HG03159 (cell line): ENCODE measurements around the gene EXOC6B.
"Not testable (repeated sequence)": the region's sequence is repeated elsewhere in the genome, so short reads cannot be mapped to it uniquely, and the experiment has no call there.

Experiments
- ATAC-seq: cut with Tn5 transposase; IDR thresholded peaks from one replicate; pipeline ENCODE4 v1.9.1; 2021; ENCODE audit warnings: mild to moderate bottlenecking, moderate library complexity; ENCODE audit not compliant: unreplicated experiment

The EXOC6B gene

GRCh38 chr2:72555943-72556342 is 269.9 kb downstream of the EXOC6B start:
- no peak for ATAC-seq

- not testable (repeated sequence) for ATAC-seq
These were observed 270.5 kb downstream of the EXOC6B start for GRCh38 chr2:72555363-72555762.

GRCh38 chr2:72554910-72555309 is 270.9 kb downstream of the EXOC6B start:
- ATAC-seq = not testable (repeated sequence)

- no peak for ATAC-seq
These were observed 271.5 kb downstream of the EXOC6B start for GRCh38 chr2:72554381-72554780.

GRCh38 chr2:72548081-72548764 is 277.6 kb downstream of the EXOC6B start:
- no peak for ATAC-seq

GRCh38 chr2:72545790-72546189 is 280.0 kb downstream of the EXOC6B start:
- no peak for ATAC-seq

GRCh38 chr2:72544554-72544953 is 281.3 kb downstream of the EXOC6B start:
- no peak for ATAC-seq

GRCh38 chr2:72543497-72544216 is 282.2 kb downstream of the EXOC6B start:
- ATAC-seq = no peak

- no peak for ATAC-seq
These were observed 286.7 kb downstream of the EXOC6B start for GRCh38 chr2:72539071-72539552.

- no peak for ATAC-seq
These were observed 287.3 kb downstream of the EXOC6B start for GRCh38 chr2:72538486-72538885.

- ATAC-seq = not testable (repeated sequence)
These were observed 290.2 kb downstream of the EXOC6B start for GRCh38 chr2:72535586-72535985.

- ATAC-seq = no peak
These were observed 292.1 kb downstream of the EXOC6B start for GRCh38 chr2:72533765-72534164.

GRCh38 chr2:72527424-72527823 is 298.4 kb downstream of the EXOC6B start:
- ATAC-seq = no peak

GRCh38 chr2:72526623-72527022 is 299.2 kb downstream of the EXOC6B start:
- ATAC-seq = no peak

GRCh38 chr2:72524071-72524470 is 301.8 kb downstream of the EXOC6B start:
- ATAC-seq = no peak

- ATAC-seq = no peak
These were observed 310.1 kb downstream of the EXOC6B start for GRCh38 chr2:72515696-72516095.

- ATAC-seq = no peak
These were observed 312.8 kb downstream of the EXOC6B start for GRCh38 chr2:72513011-72513410.

- no peak for ATAC-seq
These were observed 313.5 kb downstream of the EXOC6B start for GRCh38 chr2:72512376-72512775.

- no peak for ATAC-seq
These were observed 313.9 kb downstream of the EXOC6B start for GRCh38 chr2:72511906-72512305.

- ATAC-seq = no peak
These were observed 328.1 kb downstream of the EXOC6B start for GRCh38 chr2:72497763-72498162.

- no peak for ATAC-seq
These were observed 329.4 kb downstream of the EXOC6B start for GRCh38 chr2:72496479-72496878.

GRCh38 chr2:72494392-72494791 is 331.4 kb downstream of the EXOC6B start:
- ATAC-seq = no peak
